ENCODE results near the gene PSIP1. TPM values are rescaled to one million over a fixed set of nuclear protein-coding genes. Genes with fewer than 3 reads are reported as not detected.
"Not testable (repeated sequence)": the region's sequence is repeated elsewhere in the genome, so short reads cannot be mapped to it uniquely, and the experiment has no call there.

PSIP1 gene
- total RNA-seq, 4 donors from 2014 or later, result 12.7 to 206 (median 27.8) TPM

DNA sequence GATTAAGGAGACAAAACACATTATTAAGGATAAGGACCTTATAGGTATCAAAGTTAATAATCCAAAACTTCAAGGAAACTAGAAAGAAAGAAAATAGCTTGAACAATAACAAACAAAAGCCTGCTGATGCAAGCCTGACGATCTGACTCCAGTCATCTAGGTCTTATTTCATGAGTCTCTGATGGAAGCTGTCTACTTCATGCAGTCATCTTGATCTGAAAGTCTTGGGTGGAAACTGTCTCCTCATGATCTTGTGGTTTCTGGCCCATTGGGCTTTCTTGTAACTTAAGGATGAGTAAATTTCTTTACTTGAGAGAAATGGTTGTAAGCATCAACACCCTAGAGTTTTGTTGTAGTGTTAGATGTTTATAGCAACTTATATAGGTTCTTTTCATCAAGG, 20.6 kb upstream of the PSIP1 start:
- no peak for TF ChIP-seq POLR2AphosphoS5 (IDR thresholded peaks at IDR 0.05)
- no peak for TF ChIP-seq EP300 (IDR thresholded peaks at IDR 0.05; ENCODE audit: low read depth)
- no peak for TF ChIP-seq POLR2A (IDR thresholded peaks at IDR 0.05)
- TF ChIP-seq, protein P1, sequence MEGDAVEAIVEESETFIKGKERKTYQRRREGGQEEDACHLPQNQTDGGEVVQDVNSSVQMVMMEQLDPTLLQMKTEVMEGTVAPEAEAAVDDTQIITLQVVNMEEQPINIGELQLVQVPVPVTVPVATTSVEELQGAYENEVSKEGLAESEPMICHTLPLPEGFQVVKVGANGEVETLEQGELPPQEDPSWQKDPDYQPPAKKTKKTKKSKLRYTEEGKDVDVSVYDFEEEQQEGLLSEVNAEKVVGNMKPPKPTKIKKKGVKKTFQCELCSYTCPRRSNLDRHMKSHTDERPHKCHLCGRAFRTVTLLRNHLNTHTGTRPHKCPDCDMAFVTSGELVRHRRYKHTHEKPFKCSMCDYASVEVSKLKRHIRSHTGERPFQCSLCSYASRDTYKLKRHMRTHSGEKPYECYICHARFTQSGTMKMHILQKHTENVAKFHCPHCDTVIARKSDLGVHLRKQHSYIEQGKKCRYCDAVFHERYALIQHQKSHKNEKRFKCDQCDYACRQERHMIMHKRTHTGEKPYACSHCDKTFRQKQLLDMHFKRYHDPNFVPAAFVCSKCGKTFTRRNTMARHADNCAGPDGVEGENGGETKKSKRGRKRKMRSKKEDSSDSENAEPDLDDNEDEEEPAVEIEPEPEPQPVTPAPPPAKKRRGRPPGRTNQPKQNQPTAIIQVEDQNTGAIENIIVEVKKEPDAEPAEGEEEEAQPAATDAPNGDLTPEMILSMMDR (IDR thresholded peaks at IDR 0.05), result no peak
- no peak overlapping the region for H3K4me3 ChIP-seq
- no peaks in the 10 kb centered on the region for H3K4me1 ChIP-seq
- no peaks in the 10 kb centered on the region for H3K36me3 ChIP-seq
- no peak overlapping the region for H3K27ac ChIP-seq
- in situ Hi-C loops (cut with MboI; ENCODE audit: low pct_ligation_motif_present in 1 of 4, low pct_unique_long_range_greater_than_20kb in 1 of 4, low sequenced_read_pairs in 3 of 4), result no loop called here
- intact Hi-C loops (cut with DNase I; ENCODE audit: low total_unique reads), result loop anchor here (1.0 kb wide), 1 partner anchor 22 kb away; the partner anchor contains the start of gene CCDC171
- no peak for DNase-seq
- 55 to 71% methylated on average over 1 of the region's 1 CpG for WGBS, 2 donors (ENCODE audit: low coverage in 1 of 2)
- no peaks in the 10 kb centered on the region for H3K27me3 ChIP-seq
- H3K9me3 ChIP-seq, result no peaks in the 10 kb centered on the region

DNA sequence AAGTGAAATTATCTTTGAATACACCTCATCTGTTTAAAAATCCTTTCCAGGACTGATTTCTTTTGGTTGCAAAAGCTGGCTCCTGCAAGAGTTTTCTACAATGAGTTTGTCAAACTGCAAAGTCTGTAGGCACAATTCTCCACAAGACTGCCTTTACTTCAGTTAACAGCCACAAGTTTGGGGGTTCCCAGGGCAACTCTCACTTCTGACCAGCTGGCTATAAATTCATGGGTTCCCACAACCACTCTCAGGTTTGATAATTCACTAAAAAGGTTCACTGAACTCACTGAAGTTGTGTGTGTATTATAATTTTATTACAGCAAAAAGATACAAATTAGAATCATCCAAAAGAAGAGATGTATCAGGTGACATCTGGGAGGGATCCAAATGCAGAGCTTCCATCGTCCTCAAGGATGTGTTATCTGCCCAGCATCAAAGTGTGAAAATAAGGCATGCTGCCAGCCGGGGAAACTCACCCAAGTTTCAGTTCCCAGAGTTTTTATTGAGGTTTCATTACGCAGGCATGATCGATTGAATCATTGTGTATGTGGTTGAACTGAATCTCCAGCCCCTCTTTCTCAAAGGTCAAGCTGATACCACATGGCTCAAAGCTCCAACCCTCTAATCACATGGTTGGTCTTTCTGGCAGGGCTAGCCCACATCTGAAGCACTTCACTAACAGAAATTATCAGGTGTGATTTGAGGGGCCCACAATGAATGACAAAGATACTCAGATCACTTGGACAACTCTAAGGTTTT, 19.0 kb upstream of the PSIP1 start:
- in situ Hi-C loops (cut with MboI; ENCODE audit: low pct_ligation_motif_present in 1 of 4, low pct_unique_long_range_greater_than_20kb in 1 of 4, low sequenced_read_pairs in 3 of 4), result no loop called here
- no peak for DNase-seq
- Histone ChIP-seq H3K27me3 (no peaks in the 10 kb centered on the region), H3K4me1 (no peaks in the 10 kb centered on the region), H3K9me3 (no peaks in the 10 kb centered on the region), H3K27ac (no peak overlapping the region), H3K4me3 (no peak overlapping the region), H3K36me3 (no peaks in the 10 kb centered on the region)
- TF ChIP-seq POLR2AphosphoS5 (IDR thresholded peaks at IDR 0.05) (no peak), EP300 (IDR thresholded peaks at IDR 0.05; ENCODE audit: low read depth) (no peak), POLR2A (IDR thresholded peaks at IDR 0.05) (no peak)
- TF ChIP-seq, protein P1 (IDR thresholded peaks at IDR 0.05), result no peak
- 43 to 63% methylated on average over 1 to 4 of the region's 4 CpGs for WGBS, 2 donors (ENCODE audit: low coverage in 1 of 2)
- intact Hi-C loops (cut with DNase I; ENCODE audit: low total_unique reads), result loop anchor here (2.0 kb wide), 1 partner anchor 15 kb away; no protein-coding TSS in a partner anchor

DNA sequence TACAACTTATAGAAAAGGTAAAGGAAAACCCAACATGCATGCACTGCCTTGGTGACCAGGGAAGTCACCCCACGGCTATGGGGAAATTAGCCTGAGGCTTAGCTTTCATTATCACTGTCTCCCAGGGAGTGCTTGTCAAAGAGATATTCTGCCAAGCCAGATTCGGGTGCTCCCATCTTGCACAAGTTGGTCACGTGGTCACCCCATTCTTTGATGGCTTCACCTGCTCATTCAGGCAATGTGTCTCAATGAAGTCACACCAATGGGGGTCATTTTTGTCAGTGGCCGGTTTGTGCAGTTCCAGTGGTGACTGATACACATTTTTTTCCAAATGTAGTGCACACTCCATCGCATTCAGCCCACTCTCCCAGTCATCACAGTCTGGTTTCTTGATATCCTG, 16.3 kb upstream of the PSIP1 start:
- intact Hi-C loops (cut with DNase I; ENCODE audit: low total_unique reads); H3K27ac ChIP-seq; in situ Hi-C loops (cut with MboI; ENCODE audit: low pct_ligation_motif_present in 1 of 4, low pct_unique_long_range_greater_than_20kb in 1 of 4, low sequenced_read_pairs in 3 of 4); H3K4me1 ChIP-seq; H3K27me3 ChIP-seq; H3K4me3 ChIP-seq; H3K36me3 ChIP-seq; DNase-seq; H3K9me3 ChIP-seq: not testable (repeated sequence)
- WGBS, 2 donors (ENCODE audit: low coverage in 1 of 2), result 94 to 100% methylated on average over 3 to 5 of the region's 5 CpGs

DNA sequence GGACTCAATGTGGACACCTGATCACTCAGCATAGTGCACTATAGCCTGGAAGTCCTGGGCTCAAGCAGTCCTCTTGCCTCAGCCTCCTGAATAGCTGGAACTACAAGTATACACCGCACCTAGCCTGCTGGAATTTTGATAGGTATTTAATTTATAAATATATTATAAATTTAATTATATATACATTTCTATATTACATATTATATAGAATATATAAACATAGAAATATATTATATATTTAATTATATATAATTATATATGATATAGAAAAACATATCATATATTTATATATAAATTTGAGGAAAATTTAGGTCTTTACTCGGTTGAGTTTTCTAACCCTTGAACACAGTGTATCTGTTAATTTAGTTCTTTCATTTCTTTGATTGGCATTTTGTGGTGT, 15.2 kb upstream of the PSIP1 start:
- H3K4me3 ChIP-seq, result no peak overlapping the region
- H3K4me1 ChIP-seq, result no peaks in the 10 kb centered on the region
- DNase-seq, result no peak
- H3K27me3 ChIP-seq, result no peaks in the 10 kb centered on the region
- no peaks in the 10 kb centered on the region for H3K36me3 ChIP-seq
- no peak overlapping the region for H3K27ac ChIP-seq
- no peak for TF ChIP-seq POLR2AphosphoS5 (IDR thresholded peaks at IDR 0.05)
- TF ChIP-seq POLR2A (IDR thresholded peaks at IDR 0.05), result no peak
- TF ChIP-seq EP300 (IDR thresholded peaks at IDR 0.05; ENCODE audit: low read depth), result no peak
- TF ChIP-seq, protein P1 (IDR thresholded peaks at IDR 0.05), result no peak
- intact Hi-C loops (cut with DNase I; ENCODE audit: low total_unique reads) (no loop called here), in situ Hi-C loops (cut with MboI; ENCODE audit: low pct_ligation_motif_present in 1 of 4, low pct_unique_long_range_greater_than_20kb in 1 of 4, low sequenced_read_pairs in 3 of 4) (no loop called here)
- no peaks in the 10 kb centered on the region for H3K9me3 ChIP-seq
- WGBS, 2 donors (ENCODE audit: low coverage in 1 of 2), result 83 to 96% methylated on average over 2 of the region's 2 CpGs

Data from transverse colon (tissue), 4 donors.